SK-N-MC (cell line): ENCODE measurements around the gene APOE.

Source experiments
- DNase-seq: peaks from one replicate; pipeline ENCODE4 v3.0.0-alpha.2; 2011; ENCODE audit warnings: low read depth, low spot score
- H3K27ac ChIP-seq: fragments of 200-600 bp; sonication (generic); 2 replicates; pipeline ENCODE4 v1.5.1; 2016; ENCODE audit warnings: mixed run types
- H3K36me3 ChIP-seq: fragments of 200-600 bp; sonication (generic); 2 replicates; pipeline ENCODE4 v1.6.1; 2017; ENCODE audit warnings: antibody characterized with exemption, low read length, mixed read lengths; ENCODE audit not compliant: insufficient read depth
- H3K4me3 ChIP-seq: fragments of 200-600 bp; sonication (generic); 2 replicates; pipeline ENCODE4 v1.5.1; 2016
- H3K9ac ChIP-seq: fragments of 200-600 bp; sonication (generic); 2 replicates; pipeline ENCODE4 v1.8.0; 2017; ENCODE audit warnings: mixed run types, mixed read lengths; ENCODE audit not compliant: insufficient read length
- H3K9me3 ChIP-seq: fragments of 200-600 bp; sonication (generic); 2 replicates; pipeline ENCODE4 v1.6.1; 2017; ENCODE audit warnings: low read depth, mild to moderate bottlenecking, antibody characterized with exemption, low read length, moderate library complexity, mixed read lengths
- EZH2 ChIP-seq: fragments of 200-600 bp; sonication (generic); IDR thresholded peaks from one replicate; pipeline ENCODE4 v1.6.1; 2017; ENCODE audit warnings: antibody characterized with exemption
- FOXP2 ChIP-seq: optimal IDR thresholded peaks from 2 replicates; pipeline ENCODE3; 2011; ENCODE audit warnings: mild to moderate bottlenecking, moderate library complexity; ENCODE audit not compliant: insufficient read depth; ENCODE audit errors: extremely low read length, control extremely low read depth
- POLR2AphosphoS5 ChIP-seq: IDR thresholded peaks from 2 replicates; pipeline ENCODE4 v1.6.1; 2012; ENCODE audit warnings: mild to moderate bottlenecking, low read depth, low read length, borderline replicate concordance

APOE gene

GRCh38 chr19:44927746-44928145 is 22.1 kb downstream of the APOE start:
- Histone ChIP-seq H3K36me3 (no peaks in the 10 kb centered on the region), H3K4me3 (no peak overlapping the region), H3K9me3 (no peaks in the 10 kb centered on the region), H3K27ac (no peak overlapping the region), H3K9ac (no peak overlapping the region)
- TF ChIP-seq FOXP2 (no peak), POLR2AphosphoS5 (no peak), EZH2 (no peak)
- no peak for DNase-seq

GRCh38 chr19:44930088-44930487 is 24.5 kb downstream of the APOE start:
- DNase-seq, result no peak
- Histone ChIP-seq H3K4me3 (no peak overlapping the region), H3K9ac (no peak overlapping the region), H3K9me3 (no peaks in the 10 kb centered on the region), H3K27ac (no peak overlapping the region), H3K36me3 (no peaks in the 10 kb centered on the region)
- TF ChIP-seq POLR2AphosphoS5 (no peak), EZH2 (no peak), FOXP2 (no peak)

- Histone ChIP-seq H3K9ac (no peak overlapping the region), H3K27ac (no peak overlapping the region), H3K4me3 (no peak overlapping the region), H3K9me3 (no peaks in the 10 kb centered on the region), H3K36me3 (no peaks in the 10 kb centered on the region)
- no peak for DNase-seq
- TF ChIP-seq POLR2AphosphoS5 (no peak), EZH2 (no peak), FOXP2 (no peak)
Observed at GRCh38 chr19:44931541-44931940, 25.9 kb downstream of the APOE start.

GRCh38 chr19:44939668-44940067 is 34.1 kb downstream of the APOE start:
- Histone ChIP-seq H3K4me3 (no peak overlapping the region), H3K36me3 (no peaks in the 10 kb centered on the region), H3K9ac (no peak overlapping the region), H3K27ac (no peak overlapping the region), H3K9me3 (no peaks in the 10 kb centered on the region)
- no peak for DNase-seq
- TF ChIP-seq POLR2AphosphoS5 (no peak), EZH2 (no peak), FOXP2 (no peak)

GRCh38 chr19:44942067-44942571 is 36.5 kb downstream of the APOE start, which contains the start of gene APOC4:
Gene APOC4, plus strand, starts transcription at chr19:44942237. Its CDS starts 41 bp downstream, at chr19:44942278.
- no peak for DNase-seq
- H3K9ac ChIP-seq, result no peak within 1 kb of the TSS
- H3K9me3 ChIP-seq, result no peaks in the 10 kb centered on the region
- no peak within 1 kb of the TSS for H3K4me3 ChIP-seq
- TF ChIP-seq POLR2AphosphoS5 (no peak), EZH2 (no peak), FOXP2 (no peak)
- no peaks in the 10 kb centered on the region for H3K36me3 ChIP-seq
- H3K27ac ChIP-seq, result no peak within 1 kb of the TSS

- TF ChIP-seq POLR2AphosphoS5 (no peak), EZH2 (no peak), FOXP2 (no peak)
- DNase-seq, result no peak
- Histone ChIP-seq H3K36me3 (no peaks in the 10 kb centered on the region), H3K9me3 (no peaks in the 10 kb centered on the region), H3K27ac (no peak overlapping the region), H3K9ac (no peak overlapping the region), H3K4me3 (no peak overlapping the region)
Observed at GRCh38 chr19:44943801-44944249, 38.2 kb downstream of the APOE start.

GRCh38 chr19:44947041-44947581 is 41.5 kb downstream of the APOE start:
- Histone ChIP-seq H3K9me3 (no peaks in the 10 kb centered on the region), H3K36me3 (no peaks in the 10 kb centered on the region), H3K4me3 (no peak overlapping the region), H3K27ac (no peak overlapping the region), H3K9ac (no peak overlapping the region)
- no peak for DNase-seq
- TF ChIP-seq POLR2AphosphoS5 (no peak), EZH2 (no peak), FOXP2 (no peak)

GRCh38 chr19:44948237-44948636 is 42.6 kb downstream of the APOE start:
- no peaks in the 10 kb centered on the region for H3K36me3 ChIP-seq
- H3K27ac ChIP-seq, result no peak overlapping the region
- no peak for DNase-seq
- TF ChIP-seq EZH2 (no peak), FOXP2 (no peak), POLR2AphosphoS5 (no peak)
- H3K9me3 ChIP-seq, result no peaks in the 10 kb centered on the region
- H3K9ac ChIP-seq, result no peak overlapping the region
- H3K4me3 ChIP-seq, result no peak overlapping the region
